ENCODE measurements around the gene AKAP8L. TPM values are rescaled to one million over a fixed set of nuclear protein-coding genes. Genes with fewer than 3 reads are reported as not detected.

Gene AKAP8L
- total and polyA plus RNA-seq, 9 of the 15 experiments (the other 6 are each of a cell fraction or from before 2014, with no cell fraction given), result 2.4 to 116 (median 70.7) TPM

DNA sequence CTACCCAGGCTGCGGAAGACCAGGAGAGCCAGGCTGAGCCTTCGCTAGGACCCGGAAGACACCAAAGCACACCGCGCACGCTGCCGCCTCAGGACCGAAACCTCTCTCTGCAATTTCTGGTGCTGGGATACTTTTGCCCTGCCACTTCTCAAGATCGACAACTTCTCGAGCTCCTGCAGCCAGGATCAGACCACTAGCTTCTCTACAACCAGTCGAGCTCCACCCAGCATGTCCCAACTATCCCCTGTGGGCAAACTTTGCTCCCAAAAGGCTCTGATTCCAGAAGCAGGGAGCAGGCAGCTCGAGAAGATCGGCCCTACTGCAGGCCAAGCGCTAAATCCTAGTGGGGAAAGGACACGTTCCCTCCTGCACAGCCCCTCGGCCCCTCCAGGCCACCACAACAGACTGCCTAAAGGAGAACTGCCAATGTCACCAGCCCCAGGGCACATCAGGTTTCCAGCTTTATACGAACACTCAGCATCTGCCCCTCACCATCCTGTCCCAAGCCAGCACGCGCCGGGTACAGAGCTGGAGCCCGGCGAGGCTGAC lies 40.2 kb downstream of the AKAP8L start (continued):
- TF ChIP-seq, protein P1, sequence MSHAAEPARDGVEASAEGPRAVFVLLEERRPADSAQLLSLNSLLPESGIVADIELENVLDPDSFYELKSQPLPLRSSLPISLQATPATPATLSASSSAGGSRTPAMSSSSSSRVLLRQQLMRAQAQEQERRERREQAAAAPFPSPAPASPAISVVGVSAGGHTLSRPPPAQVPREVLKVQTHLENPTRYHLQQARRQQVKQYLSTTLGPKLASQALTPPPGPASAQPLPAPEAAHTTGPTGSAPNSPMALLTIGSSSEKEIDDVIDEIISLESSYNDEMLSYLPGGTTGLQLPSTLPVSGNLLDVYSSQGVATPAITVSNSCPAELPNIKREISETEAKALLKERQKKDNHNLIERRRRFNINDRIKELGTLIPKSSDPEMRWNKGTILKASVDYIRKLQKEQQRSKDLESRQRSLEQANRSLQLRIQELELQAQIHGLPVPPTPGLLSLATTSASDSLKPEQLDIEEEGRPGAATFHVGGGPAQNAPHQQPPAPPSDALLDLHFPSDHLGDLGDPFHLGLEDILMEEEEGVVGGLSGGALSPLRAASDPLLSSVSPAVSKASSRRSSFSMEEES (CRISPR knock-in tag; IDR thresholded peaks at IDR 0.05), result no peak
- no peak for TF ChIP-seq CCNT2 (IDR thresholded peaks at IDR 0.05; ENCODE audit: borderline replicate concordance, extremely low read depth, insufficient read length, low read depth, low read length)
- TF ChIP-seq, protein P2, sequence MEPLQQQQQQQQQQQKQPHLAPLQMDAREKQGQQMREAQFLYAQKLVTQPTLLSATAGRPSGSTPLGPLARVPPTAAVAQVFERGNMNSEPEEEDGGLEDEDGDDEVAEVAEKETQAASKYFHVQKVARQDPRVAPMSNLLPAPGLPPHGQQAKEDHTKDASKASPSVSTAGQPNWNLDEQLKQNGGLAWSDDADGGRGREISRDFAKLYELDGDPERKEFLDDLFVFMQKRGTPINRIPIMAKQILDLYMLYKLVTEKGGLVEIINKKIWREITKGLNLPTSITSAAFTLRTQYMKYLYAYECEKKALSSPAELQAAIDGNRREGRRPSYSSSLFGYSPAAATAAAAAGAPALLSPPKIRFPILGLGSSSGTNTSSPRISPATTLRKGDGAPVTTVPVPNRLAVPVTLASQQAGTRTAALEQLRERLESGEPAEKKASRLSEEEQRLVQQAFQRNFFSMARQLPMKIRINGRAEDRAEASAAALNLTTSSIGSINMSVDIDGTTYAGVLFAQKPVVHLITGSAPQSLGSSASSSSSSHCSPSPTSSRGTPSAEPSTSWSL (CRISPR knock-in tag; IDR thresholded peaks at IDR 0.05; ENCODE audit: borderline replicate concordance), result no peak
- TF ChIP-seq, protein P3, sequence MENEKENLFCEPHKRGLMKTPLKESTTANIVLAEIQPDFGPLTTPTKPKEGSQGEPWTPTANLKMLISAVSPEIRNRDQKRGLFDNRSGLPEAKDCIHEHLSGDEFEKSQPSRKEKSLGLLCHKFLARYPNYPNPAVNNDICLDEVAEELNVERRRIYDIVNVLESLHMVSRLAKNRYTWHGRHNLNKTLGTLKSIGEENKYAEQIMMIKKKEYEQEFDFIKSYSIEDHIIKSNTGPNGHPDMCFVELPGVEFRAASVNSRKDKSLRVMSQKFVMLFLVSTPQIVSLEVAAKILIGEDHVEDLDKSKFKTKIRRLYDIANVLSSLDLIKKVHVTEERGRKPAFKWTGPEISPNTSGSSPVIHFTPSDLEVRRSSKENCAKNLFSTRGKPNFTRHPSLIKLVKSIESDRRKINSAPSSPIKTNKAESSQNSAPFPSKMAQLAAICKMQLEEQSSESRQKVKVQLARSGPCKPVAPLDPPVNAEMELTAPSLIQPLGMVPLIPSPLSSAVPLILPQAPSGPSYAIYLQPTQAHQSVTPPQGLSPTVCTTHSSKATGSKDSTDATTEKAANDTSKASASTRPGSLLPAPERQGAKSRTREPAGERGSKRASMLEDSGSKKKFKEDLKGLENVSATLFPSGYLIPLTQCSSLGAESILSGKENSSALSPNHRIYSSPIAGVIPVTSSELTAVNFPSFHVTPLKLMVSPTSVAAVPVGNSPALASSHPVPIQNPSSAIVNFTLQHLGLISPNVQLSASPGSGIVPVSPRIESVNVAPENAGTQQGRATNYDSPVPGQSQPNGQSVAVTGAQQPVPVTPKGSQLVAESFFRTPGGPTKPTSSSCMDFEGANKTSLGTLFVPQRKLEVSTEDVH (IDR thresholded peaks at IDR 0.05; ENCODE audit: low read depth, partially characterized antibody), result no peak
- TF ChIP-seq ZNF507 (tag; conservative IDR thresholded peaks at IDR 0.05), result no peak
- no peak for TF ChIP-seq BACH1 (tag; IDR thresholded peaks at IDR 0.05)
- TF ChIP-seq, protein P4, sequence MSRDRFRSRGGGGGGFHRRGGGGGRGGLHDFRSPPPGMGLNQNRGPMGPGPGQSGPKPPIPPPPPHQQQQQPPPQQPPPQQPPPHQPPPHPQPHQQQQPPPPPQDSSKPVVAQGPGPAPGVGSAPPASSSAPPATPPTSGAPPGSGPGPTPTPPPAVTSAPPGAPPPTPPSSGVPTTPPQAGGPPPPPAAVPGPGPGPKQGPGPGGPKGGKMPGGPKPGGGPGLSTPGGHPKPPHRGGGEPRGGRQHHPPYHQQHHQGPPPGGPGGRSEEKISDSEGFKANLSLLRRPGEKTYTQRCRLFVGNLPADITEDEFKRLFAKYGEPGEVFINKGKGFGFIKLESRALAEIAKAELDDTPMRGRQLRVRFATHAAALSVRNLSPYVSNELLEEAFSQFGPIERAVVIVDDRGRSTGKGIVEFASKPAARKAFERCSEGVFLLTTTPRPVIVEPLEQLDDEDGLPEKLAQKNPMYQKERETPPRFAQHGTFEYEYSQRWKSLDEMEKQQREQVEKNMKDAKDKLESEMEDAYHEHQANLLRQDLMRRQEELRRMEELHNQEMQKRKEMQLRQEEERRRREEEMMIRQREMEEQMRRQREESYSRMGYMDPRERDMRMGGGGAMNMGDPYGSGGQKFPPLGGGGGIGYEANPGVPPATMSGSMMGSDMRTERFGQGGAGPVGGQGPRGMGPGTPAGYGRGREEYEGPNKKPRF (IDR thresholded peaks at IDR 0.05; ENCODE audit: low read depth, low read length), result no peak
- TF ChIP-seq, protein P5, sequence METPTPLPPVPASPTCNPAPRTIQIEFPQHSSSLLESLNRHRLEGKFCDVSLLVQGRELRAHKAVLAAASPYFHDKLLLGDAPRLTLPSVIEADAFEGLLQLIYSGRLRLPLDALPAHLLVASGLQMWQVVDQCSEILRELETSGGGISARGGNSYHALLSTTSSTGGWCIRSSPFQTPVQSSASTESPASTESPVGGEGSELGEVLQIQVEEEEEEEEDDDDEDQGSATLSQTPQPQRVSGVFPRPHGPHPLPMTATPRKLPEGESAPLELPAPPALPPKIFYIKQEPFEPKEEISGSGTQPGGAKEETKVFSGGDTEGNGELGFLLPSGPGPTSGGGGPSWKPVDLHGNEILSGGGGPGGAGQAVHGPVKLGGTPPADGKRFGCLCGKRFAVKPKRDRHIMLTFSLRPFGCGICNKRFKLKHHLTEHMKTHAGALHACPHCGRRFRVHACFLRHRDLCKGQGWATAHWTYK (CRISPR knock-in tag; IDR thresholded peaks at IDR 0.05), result no peak
